Liver (tissue), 9 donors: Measurements from ENCODE around the gene CEP295NL. TPM values are rescaled to one million over a fixed set of nuclear protein-coding genes. Genes with fewer than 3 reads are reported as not detected.

Experiments
- DNase-seq: peaks from one replicate; pipeline ENCODE4 v3.0.0-alpha.2; 2017; ENCODE audit warnings: low spot score
- H3K27ac ChIP-seq, 2 donors: one replicate each; pipeline ENCODE4 v1.7.0; 2013; ENCODE audit warnings: inconsistent platforms in 2 of 2, low read length in 2 of 2, control low read depth in 1 of 2, low read depth in 1 of 2, mild to moderate bottlenecking in 1 of 2
- H3K27me3 ChIP-seq, 4 donors: one replicate each; pipeline versions ENCODE4 v1.6.1 to v1.7.0; 2013; ENCODE audit warnings: low read length in 3 of 4, inconsistent platforms in 1 of 4, mild to moderate bottlenecking in 1 of 4, moderate library complexity in 1 of 4; ENCODE audit not compliant: control insufficient read depth in 4 of 4, insufficient read depth in 4 of 4
- H3K36me3 ChIP-seq, 4 donors: one replicate each; pipeline versions ENCODE4 v1.6.1 to v1.7.0; 2013; ENCODE audit warnings: low read length in 3 of 4, mild to moderate bottlenecking in 3 of 4, low read depth in 1 of 4, moderate library complexity in 1 of 4; ENCODE audit not compliant: control insufficient read depth in 4 of 4, insufficient read depth in 3 of 4
- H3K4me1 ChIP-seq, 4 donors: one replicate each; pipeline versions ENCODE4 v1.6.1 to v1.7.0; 2013; ENCODE audit warnings: low read length in 3 of 4, mild to moderate bottlenecking in 3 of 4, moderate library complexity in 1 of 4; ENCODE audit not compliant: control insufficient read depth in 4 of 4, insufficient read depth in 4 of 4
- H3K4me3 ChIP-seq, 3 donors: one replicate each; pipeline versions ENCODE4 v1.6.1 to v1.7.0; 2013; ENCODE audit warnings: low read length in 3 of 3, control low read depth in 1 of 3, low read depth in 1 of 3, mild to moderate bottlenecking in 1 of 3
- H3K9ac ChIP-seq, 2 donors: one replicate each; pipeline ENCODE4 v1.7.0; 2013; ENCODE audit warnings: low read length in 2 of 2, mild to moderate bottlenecking in 2 of 2, moderate library complexity in 2 of 2, control low read depth in 1 of 2, low read depth in 1 of 2
- H3K9me3 ChIP-seq, 4 donors: one replicate each; pipeline versions ENCODE4 v1.6.1 to v1.7.0; 2013; ENCODE audit warnings: low read length in 3 of 4; ENCODE audit not compliant: control insufficient read depth in 4 of 4
- ATF3 ChIP-seq: IDR thresholded peaks from 2 replicates; pipeline ENCODE4 v1.6.1; 2016; ENCODE audit warnings: antibody characterized with exemption
- CTCF ChIP-seq: fragments of 150-350 bp; IDR thresholded peaks from 2 replicates; pipeline ENCODE4 v1.5.1; 2017; ENCODE audit warnings: improper control_type of control experiment, low read depth, low read length; ENCODE audit not compliant: missing input control
- EGR1 ChIP-seq, 2 donors: IDR thresholded peaks; 2 replicates each; pipeline ENCODE4 v1.6.1; 2016 to 2018; ENCODE audit warnings: antibody characterized with exemption in 2 of 2, low read depth in 2 of 2
- FOXA1 ChIP-seq: IDR thresholded peaks from 2 replicates; pipeline ENCODE4 v1.6.1; 2016; ENCODE audit warnings: antibody characterized with exemption
- FOXA2 ChIP-seq: IDR thresholded peaks from 2 replicates; pipeline ENCODE4 v1.6.1; 2016; ENCODE audit warnings: antibody characterized with exemption
- GABPA ChIP-seq, 2 donors: IDR thresholded peaks in 1 of 2; conservative IDR thresholded peaks in 1 of 2; 2 replicates each; pipeline ENCODE4 v1.6.1; 2016; ENCODE audit warnings: antibody characterized with exemption in 2 of 2, mild to moderate bottlenecking in 1 of 2, moderate library complexity in 1 of 2
- HNF4A ChIP-seq, 2 donors: conservative IDR thresholded peaks; 2 replicates each; pipeline ENCODE4 v1.6.1; 2016; ENCODE audit warnings: antibody characterized with exemption in 2 of 2, mild to moderate bottlenecking in 2 of 2
- HNF4G ChIP-seq: IDR thresholded peaks from 2 replicates; pipeline ENCODE4 v1.6.1; 2016; ENCODE audit warnings: antibody characterized with exemption
- JUND ChIP-seq, 2 donors: IDR thresholded peaks; 2 replicates each; pipeline ENCODE4 v1.6.1; 2016; ENCODE audit warnings: antibody characterized with exemption in 2 of 2
- MAX ChIP-seq: IDR thresholded peaks from 2 replicates; pipeline ENCODE4 v1.6.1; 2016; ENCODE audit warnings: antibody characterized with exemption
- NR2F2 ChIP-seq: IDR thresholded peaks from 2 replicates; pipeline ENCODE4 v1.6.1; 2016; ENCODE audit warnings: antibody characterized with exemption
- RAD21 ChIP-seq, 2 donors: IDR thresholded peaks; 2 replicates each; pipeline ENCODE4 v1.6.1; 2016; ENCODE audit warnings: antibody characterized with exemption in 2 of 2, mild to moderate bottlenecking in 2 of 2
- REST ChIP-seq: IDR thresholded peaks from 2 replicates; pipeline ENCODE4 v1.6.1; 2016; ENCODE audit warnings: antibody characterized with exemption, mild to moderate bottlenecking
- RXRA ChIP-seq, 2 donors: IDR thresholded peaks; 2 replicates each; pipeline ENCODE4 v1.6.1; 2017 to 2018; ENCODE audit warnings: antibody characterized with exemption in 2 of 2, mild to moderate bottlenecking in 1 of 2
- SP1 ChIP-seq: IDR thresholded peaks from 2 replicates; pipeline ENCODE4 v1.6.1; 2018; ENCODE audit warnings: antibody characterized with exemption, mild to moderate bottlenecking
- TAF1 ChIP-seq: conservative IDR thresholded peaks from 2 replicates; pipeline ENCODE4 v1.6.1; 2016; ENCODE audit warnings: antibody characterized with exemption, mild to moderate bottlenecking
- YY1 ChIP-seq: IDR thresholded peaks from 2 replicates; pipeline ENCODE4 v1.6.1; 2016; ENCODE audit warnings: antibody characterized with exemption, mild to moderate bottlenecking
- ZBTB33 ChIP-seq: IDR thresholded peaks from 2 replicates; pipeline ENCODE4 v1.6.1; 2016; ENCODE audit warnings: antibody characterized with exemption
- WGBS: extraction: QIAGEN DNeasy Blood & Tissue Kit; methylation state at CpG from one replicate; pipeline ENCODE4 v1.1.7; 2013; 5-methylcytosine and 5-hydroxymethylcytosine counted together
- polyA plus RNA-seq, 2 donors: library from polyadenylated mRNA; stranded (reverse) in 1 of 2; unstranded in 1 of 2; fragments of 200-250 nt in 1 of 2; fragments of >200 nt in 1 of 2; fragmentation: Nextera tagmentation in 1 of 2; extraction: Ambion mirVana in 1 of 2; gene quantifications; one replicate each; pipeline versions ENCODE4 v1.2.1 to v1.2.3, GENCODE V29; 2013 to 2015
- total RNA-seq, 2 donors: library from RNA; depleted of rRNA; stranded (reverse); fragments of >200 nt; gene quantifications; one replicate each; pipeline ENCODE4 v1.2.3, GENCODE V29; 2014
- donor health status: healthy.
- donor health status: healthy.
- donor health status: healthy.
- donor health status: healthy.
- donor health status: healthy.

The CEP295NL gene
- total and polyA plus RNA-seq, 4 donors: 0.28 to 1.0 TPM; not detected in 2

GRCh38 chr17:78883533-78884131 is 19.4 kb downstream of the CEP295NL start:
- no peaks in the 10 kb centered on the region for H3K36me3 ChIP-seq
- H3K4me3 ChIP-seq: no peak overlapping the region
- no peaks in the 10 kb centered on the region for H3K27me3 ChIP-seq
- no peak overlapping the region for H3K9ac ChIP-seq
- peaks cover 0 to 16% (median 8%) of the 10 kb centered on the region in 4 donors for H3K4me1 ChIP-seq
- H3K9me3 ChIP-seq: no peaks in the 10 kb centered on the region
- no peak for DNase-seq
- TF ChIP-seq JUND (IDR thresholded peaks at IDR 0.05) (no peak), EGR1 (IDR thresholded peaks at IDR 0.05; ENCODE audit: low read depth in 2 of 2) (no peak), ZBTB33 (no peak)
- WGBS: 51% methylated on average over 24 of the region's 24 CpGs
- peak overlapping the region; percentile 85 to 88 for H3K27ac ChIP-seq

- Histone ChIP-seq H3K27ac (peak overlapping the region; percentile 85 to 88), H3K4me1 (peaks cover 0 to 16% (median 8%) of the 10 kb centered on the region in 4 donors), H3K27me3 (no peaks in the 10 kb centered on the region), H3K9ac (no peak overlapping the region), H3K4me3 (no peak overlapping the region), H3K9me3 (no peaks in the 10 kb centered on the region), H3K36me3 (no peaks in the 10 kb centered on the region)
- no peak for DNase-seq
- 64% methylated on average over 10 of the region's 10 CpGs for WGBS
- TF ChIP-seq FOXA1 (no peak), REST (no peak), NR2F2 (peak; percentile 88), YY1 (no peak), HNF4A (conservative IDR thresholded peaks at IDR 0.05) (no peak), ATF3 (no peak), ZBTB33 (no peak), MAX (peak; percentile 3), RAD21 (IDR thresholded peaks at IDR 0.05) (no peak), HNF4G (no peak), GABPA (IDR thresholded peaks at IDR 0.05 in 1 of 2, conservative IDR thresholded peaks at IDR 0.05 in 1 of 2) (peak; percentile 78 to 83), JUND (IDR thresholded peaks at IDR 0.05) (peak in 1 of 2 donors; percentile 41), TAF1 (no peak), CTCF (no peak), FOXA2 (no peak), SP1 (peak; percentile 45), EGR1 (IDR thresholded peaks at IDR 0.05; ENCODE audit: low read depth in 2 of 2) (no peak), RXRA (IDR thresholded peaks at IDR 0.05) (peak in 1 of 2 donors; percentile 32)
Measured at GRCh38 chr17:78883089-78883532, 19.9 kb downstream of the CEP295NL start.
